ENCODE results near the gene CCDC6.

DNA sequence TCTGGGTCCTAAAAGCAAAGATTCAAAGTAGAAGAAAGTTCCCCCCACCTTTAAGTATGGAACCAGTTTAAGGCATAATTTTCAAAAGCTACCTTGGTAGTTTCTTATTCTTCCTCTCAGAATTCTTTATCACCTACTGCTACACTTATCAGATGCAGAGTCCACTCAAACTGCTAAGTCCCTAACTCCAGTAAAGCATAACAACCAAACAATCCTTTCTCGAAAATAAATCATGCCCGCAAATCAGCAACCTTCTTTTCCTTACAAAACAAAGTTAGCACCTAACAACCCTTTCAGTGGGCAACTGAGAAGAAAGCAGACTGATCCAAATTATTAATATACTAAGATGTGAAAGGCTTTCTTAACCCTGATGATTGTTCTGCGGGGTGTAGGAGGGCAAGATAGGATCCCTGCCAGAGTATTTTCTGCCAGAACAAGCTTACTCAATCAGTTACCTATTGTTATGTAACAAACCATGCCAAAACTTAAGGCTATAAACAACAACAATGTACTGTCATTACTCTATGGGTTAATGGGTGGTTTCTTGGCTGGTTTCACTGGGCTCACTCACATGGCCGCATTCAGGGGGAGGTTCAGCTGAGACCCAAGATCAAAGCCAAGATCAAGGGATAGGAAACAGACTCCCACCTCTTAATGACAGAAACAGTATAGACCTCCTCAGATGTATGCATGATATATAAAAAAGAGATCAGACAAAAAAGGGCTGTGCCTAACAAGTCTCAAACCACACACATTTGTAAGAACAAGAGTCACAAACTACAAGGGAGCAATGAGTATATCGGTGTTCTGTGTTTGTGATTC lies 42.0 kb downstream of the CCDC6 start:
- TF ChIP-seq POLR2A (IDR thresholded peaks at IDR 0.05) = no peak
- TF ChIP-seq, protein P1, sequence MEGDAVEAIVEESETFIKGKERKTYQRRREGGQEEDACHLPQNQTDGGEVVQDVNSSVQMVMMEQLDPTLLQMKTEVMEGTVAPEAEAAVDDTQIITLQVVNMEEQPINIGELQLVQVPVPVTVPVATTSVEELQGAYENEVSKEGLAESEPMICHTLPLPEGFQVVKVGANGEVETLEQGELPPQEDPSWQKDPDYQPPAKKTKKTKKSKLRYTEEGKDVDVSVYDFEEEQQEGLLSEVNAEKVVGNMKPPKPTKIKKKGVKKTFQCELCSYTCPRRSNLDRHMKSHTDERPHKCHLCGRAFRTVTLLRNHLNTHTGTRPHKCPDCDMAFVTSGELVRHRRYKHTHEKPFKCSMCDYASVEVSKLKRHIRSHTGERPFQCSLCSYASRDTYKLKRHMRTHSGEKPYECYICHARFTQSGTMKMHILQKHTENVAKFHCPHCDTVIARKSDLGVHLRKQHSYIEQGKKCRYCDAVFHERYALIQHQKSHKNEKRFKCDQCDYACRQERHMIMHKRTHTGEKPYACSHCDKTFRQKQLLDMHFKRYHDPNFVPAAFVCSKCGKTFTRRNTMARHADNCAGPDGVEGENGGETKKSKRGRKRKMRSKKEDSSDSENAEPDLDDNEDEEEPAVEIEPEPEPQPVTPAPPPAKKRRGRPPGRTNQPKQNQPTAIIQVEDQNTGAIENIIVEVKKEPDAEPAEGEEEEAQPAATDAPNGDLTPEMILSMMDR (IDR thresholded peaks at IDR 0.05) = no peak
